SHP77 (cell line): ENCODE data around the gene CXCL8.

ENCODE experiments used
- DNase-seq, 2 experiments: peaks; one replicate each; lab custom pipeline; 2025; lab: John Stamatoyannopoulos, UW

CXCL8 gene

GRCh38 chr4:73718375-73719373 is 21.7 kb upstream of the CXCL8 start:
- DNase-seq = no peak

- no peak for DNase-seq
Observed at GRCh38 chr4:73721435-73721834, 18.9 kb upstream of the CXCL8 start.

GRCh38 chr4:73721909-73722308 is 18.5 kb upstream of the CXCL8 start:
- no peak for DNase-seq

- DNase-seq = no peak
Observed at GRCh38 chr4:73723023-73723422, 17.3 kb upstream of the CXCL8 start.

GRCh38 chr4:73723928-73724327 is 16.4 kb upstream of the CXCL8 start:
- DNase-seq = no peak

- no peak for DNase-seq
Observed at GRCh38 chr4:73725510-73725909, 14.9 kb upstream of the CXCL8 start.

- no peak for DNase-seq
Observed at GRCh38 chr4:73725985-73726384, 14.4 kb upstream of the CXCL8 start.

GRCh38 chr4:73727685-73728084 is 12.7 kb upstream of the CXCL8 start:
- no peak for DNase-seq

- DNase-seq = no peak
Observed at GRCh38 chr4:73728091-73728741, 12.2 kb upstream of the CXCL8 start.

- peak; percentile 55 to 66 for DNase-seq
Observed at GRCh38 chr4:73729534-73730165, 10.7 kb upstream of the CXCL8 start.

- peak; percentile 49 to 68 for DNase-seq
Observed at GRCh38 chr4:73730292-73730691, 10.1 kb upstream of the CXCL8 start.

GRCh38 chr4:73730867-73731266 is 9.5 kb upstream of the CXCL8 start:
- no peak for DNase-seq

GRCh38 chr4:73731968-73732610 is 8.3 kb upstream of the CXCL8 start:
- no peak for DNase-seq

- DNase-seq = no peak
Observed at GRCh38 chr4:73732759-73733431, 7.5 kb upstream of the CXCL8 start.

GRCh38 chr4:73734530-73735001 is 5.8 kb upstream of the CXCL8 start:
- DNase-seq = no peak

GRCh38 chr4:73735231-73735630 is 5.1 kb upstream of the CXCL8 start:
- no peak for DNase-seq

- DNase-seq = no peak
Observed at GRCh38 chr4:73741031-73741749, 821 bp downstream of the CXCL8 start.

- DNase-seq = no peak
Observed at GRCh38 chr4:73741750-73742489, 1.6 kb downstream of the CXCL8 start.

GRCh38 chr4:73742490-73743160 is 2.3 kb downstream of the CXCL8 start:
- DNase-seq = no peak

GRCh38 chr4:73743281-73743680 is 2.9 kb downstream of the CXCL8 start:
- DNase-seq = no peak
